ENCODE data around the gene ZNF682.
"Not testable (repeated sequence)": the region's sequence is repeated elsewhere in the genome, so short reads cannot be mapped to it uniquely, and the experiment has no call there.

ZNF682 gene

DNA sequence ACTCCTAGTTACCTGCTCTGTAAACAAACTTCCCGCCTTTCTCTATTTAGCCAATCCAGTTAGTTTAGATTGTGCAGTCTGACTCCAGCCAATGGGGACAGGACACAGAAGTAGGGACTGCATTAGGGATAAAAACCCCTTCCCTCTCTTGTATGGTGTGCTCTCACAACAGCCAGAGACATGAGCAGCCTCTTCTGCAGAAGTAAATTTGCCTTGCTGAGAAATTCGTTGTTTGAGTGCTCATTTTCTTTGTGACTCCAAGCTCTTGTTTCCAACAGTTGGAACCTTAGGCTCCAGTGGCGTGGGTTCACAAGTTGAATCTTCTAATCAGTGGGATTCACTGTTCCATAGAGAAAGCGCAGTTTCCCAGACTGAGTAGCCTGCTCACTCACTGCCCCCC, 72.4 kb downstream of the ZNF682 start:
- DNase-seq = no peak

DNA sequence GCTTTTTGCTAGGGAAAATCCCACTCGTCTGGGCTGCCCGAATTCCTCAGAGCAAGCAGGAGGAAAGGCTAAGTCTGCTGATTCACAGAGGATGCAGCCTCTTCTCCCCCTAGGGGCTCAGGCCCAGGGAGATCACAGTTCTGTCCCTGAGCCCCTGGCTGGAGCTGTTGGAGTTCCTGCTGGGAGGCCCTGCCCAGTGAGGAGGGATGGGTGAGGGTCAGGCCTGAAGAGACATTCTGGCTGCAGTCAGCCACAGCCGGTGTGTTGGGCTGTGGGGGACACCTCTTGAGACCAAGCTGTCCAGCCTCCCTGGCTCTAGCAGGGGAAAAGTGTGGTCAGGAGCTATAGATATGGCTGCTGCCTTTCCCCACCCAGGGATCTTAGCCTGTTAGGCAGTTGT, 73.2 kb downstream of the ZNF682 start:
- not testable (repeated sequence) for DNase-seq

DNA sequence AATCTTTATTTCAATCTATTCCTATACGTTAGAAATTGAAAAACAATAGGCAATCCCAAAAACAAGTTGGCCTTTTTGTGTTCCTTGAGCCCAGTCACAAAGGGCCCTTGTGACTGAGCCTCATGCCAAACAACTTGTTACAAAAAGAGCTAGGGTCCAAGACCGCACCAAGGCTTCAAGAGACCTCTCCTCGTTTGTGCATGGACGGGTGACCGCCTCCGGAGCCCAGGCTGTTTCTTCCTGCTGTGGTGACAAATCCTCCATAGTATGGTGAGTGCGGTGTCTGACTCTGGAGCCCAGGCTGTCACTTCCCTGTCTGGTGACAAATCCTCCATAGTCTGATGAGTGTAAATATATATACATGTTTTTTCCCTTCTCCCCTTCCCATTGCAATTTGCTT, 74.9 kb downstream of the ZNF682 start:
- DNase-seq = no peak

DNA sequence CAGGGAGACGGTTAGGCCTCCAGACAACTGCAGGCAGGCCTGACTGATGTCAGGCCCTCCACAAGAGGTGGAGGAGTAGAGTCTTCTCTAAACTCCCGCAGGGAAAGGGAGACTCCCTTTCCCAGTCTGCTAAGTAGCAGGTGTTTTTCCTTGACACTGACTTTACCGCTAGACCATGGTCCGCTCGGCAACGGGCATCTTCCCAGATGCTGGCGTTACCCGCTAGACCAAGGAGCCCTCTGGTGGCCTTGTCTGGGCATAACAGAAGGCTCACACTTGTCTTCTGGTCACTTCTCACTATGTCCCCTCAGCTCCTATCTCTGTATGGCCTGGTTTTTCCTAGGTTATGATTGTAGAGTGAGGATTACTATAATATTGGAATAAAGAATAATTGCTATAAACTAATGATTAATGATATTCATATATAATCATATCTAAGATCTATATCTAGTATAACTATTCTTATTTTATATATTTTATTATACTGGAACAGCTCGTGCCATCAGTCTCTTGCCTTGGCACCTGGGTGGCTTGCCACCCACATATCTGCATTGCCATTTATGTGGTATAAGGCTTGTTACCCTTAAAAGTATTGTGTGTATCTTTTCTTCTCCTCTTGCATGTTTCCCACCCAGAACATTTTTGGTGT, 80.0 kb downstream of the ZNF682 start:
- peak; percentile 17 for DNase-seq

DNA sequence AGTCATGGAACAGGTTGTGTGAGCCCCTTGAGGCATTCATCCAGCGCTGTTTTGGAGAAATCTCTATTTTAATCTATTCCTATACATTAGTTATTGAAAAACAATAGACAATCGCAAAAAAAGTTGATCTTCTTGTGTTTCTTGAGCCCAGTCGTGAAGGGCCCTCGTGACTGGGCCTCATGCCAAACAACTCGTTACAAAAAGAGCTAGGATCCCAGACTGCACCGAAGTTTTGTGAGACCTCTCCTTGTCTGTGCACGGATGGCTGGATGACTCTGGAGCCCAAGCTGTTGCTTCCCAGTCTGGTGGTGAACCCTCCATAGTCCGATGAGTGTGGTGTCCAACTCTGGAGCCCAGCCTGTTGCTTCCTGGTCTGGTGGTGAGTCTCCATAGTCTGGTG, 81.5 kb downstream of the ZNF682 start:
- DNase-seq = not testable (repeated sequence)

DNA sequence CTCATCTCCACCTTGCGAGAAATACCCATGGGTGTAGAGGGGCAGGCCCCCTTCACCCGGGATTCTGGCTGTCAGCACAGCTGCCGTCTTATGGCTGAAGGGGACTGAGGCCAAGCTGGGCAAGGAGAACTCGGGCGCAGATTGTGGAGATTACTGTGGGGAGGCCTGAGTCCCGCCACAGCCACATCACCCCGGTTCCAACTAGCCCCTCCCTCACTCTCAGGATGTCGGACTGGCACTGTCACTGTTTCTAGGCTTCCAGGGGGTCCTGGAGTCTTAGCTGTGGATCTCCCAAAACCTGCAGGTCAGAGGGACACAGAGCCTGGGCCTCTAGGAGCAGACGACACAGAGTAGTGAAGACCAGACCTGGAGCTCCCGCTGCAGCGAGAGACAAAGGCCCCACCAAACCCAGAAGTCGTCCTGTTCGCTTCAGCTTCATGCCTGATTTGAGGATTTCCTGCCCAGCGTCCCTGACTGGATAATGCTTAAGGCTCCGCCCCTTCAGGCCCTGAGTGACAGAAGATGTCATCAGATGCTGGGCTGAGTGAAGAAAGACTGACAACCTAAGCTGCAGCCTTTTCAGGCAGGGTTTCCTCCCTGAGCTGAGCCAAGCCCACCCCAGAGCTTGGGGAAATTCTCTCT, 82.8 kb downstream of the ZNF682 start:
- DNase-seq = no peak

DNA sequence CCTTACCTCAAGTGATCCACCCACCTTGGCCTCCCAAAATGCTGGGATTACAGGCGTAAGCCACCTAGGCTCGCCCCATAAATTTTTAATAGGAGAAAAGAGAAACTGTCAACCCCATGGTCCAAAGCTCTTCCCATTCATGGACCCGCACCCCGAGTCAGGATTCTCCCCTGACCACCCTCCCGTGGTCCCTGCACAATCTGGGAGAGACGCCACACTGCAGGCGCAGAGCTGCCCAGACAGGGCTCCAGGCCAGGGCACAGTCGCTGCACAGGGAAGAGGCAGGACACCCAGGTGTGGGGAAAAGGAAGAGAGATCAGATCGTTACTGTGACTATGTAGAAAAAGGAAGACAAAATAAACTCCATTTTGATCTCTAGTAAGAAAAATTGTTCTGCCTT, 84.1 kb downstream of the ZNF682 start:
- DNase-seq = no peak

All from NCI-H2107 (cell line).